ENCODE data around the gene PROCA1.
"Not testable (repeated sequence)": the region's sequence is repeated elsewhere in the genome, so short reads cannot be mapped to it uniquely, and the experiment has no call there.

PROCA1 gene

DNA sequence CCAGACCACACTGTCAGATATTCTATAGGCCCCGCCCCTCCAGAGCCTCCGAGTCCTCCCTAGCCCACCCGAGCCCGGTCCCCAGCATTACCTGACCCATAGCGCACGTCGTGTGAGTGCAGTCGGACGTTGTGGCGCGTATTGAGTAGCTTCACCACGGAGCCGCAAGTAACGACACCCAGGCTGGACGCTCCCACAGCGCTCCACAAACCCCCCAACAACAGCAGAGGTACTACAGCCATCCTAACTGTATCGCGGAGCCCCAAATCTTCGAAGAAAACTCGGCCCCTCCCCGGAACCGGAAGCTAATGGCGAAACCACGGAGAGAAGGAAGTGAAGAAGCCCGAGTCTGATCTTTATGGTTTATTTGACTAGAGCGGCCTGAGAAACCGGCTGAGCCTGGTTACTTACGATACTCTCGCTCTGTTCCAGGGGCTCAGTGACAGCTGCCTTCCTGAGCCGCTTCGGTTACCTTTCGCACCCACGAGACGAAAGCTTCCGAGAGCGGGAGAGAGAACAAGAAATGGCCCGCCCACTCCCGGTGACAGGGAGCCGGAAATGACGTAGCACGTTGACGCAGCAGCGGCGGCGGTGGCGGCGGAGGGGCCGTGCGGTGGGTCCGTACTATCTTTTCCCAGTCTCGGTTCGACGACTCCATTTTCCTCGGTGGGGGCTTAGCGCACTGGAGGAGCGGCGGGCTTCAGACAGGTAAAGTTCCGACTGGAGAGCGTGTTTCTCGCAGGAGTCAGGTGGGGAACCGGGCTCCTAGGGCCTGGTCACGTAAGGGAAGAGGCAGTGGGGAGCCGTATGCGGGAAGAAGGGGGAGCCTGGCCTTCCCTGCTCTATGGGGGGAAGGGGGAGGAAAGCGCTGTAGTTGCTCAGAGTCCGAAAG, 49.8 kb downstream of the PROCA1 start, which contains the start of the genes SDF2 and SUPT6H:
SDF2 (minus strand) TSS at position 272 of the 892 bp plus-strand sequence; CDS start at position 242, 30 bp downstream.
SUPT6H (plus strand) TSS at position 571 of the 892 bp plus-strand sequence. CDS start 11,197 bp downstream, outside the sequence.
- peak; percentile 92 for DNase-seq

DNA sequence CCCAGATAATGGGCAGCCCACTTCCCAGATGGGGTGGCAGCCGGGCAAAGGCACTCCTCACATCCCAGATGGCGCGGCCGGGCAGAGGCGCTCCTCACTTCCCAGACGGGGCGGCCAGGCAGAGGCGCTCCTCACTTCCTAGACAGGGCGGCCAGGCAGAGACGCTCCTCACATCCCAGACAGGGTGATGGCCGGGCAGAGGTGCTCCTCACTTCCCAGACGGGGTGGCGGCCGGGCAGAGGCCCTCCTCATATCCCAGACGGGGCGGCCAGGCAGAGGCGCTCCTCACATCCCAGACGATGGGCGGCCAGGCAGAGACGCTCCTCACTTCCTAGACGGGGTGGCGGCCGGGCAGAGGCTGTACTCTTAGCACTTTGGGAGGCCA, 52.2 kb downstream of the PROCA1 start:
- DNase-seq: not testable (repeated sequence)

- not testable (repeated sequence) for DNase-seq
Observed at GRCh38 chr17:28658766-28659496, 52.8 kb downstream of the PROCA1 start.

DNA sequence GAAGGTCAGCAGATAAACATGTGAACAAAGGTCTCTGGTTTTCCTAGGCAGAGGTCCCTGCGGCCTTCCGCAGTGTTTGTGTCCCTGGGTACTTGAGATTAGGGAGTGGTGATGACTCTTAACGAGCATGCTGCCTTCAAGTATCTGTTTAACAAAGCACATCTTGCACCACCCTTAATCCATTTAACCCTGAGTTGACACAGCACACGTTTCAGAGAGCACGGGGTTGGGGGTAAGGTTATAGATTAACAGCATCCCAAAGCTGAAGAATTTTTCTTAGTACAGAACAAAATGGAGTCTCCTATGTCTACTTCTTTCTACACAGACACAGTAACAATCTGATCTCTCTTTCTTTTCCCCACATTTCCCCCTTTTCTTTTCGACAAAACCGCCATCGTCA, 53.3 kb downstream of the PROCA1 start:
- not testable (repeated sequence) for DNase-seq

DNA sequence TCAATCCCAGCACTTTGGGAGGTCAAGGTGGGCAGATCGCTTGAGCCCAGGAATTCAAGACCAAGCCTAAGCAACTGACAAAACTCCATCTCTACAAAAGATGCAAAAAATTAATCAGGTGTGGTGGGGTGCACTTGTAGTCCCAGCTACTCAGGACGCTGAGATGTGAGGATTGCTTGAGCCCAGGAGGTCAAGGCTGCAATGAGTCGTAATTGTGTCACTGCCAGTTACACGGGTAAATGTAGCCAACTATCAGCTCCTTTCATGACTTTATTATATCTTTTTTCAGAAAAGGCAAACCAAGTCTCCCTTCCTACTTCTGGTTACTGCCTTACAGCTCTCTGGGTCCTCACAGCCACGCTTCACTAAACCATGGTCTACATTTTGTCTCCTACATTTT, 53.9 kb downstream of the PROCA1 start:
- DNase-seq: no peak

DNA sequence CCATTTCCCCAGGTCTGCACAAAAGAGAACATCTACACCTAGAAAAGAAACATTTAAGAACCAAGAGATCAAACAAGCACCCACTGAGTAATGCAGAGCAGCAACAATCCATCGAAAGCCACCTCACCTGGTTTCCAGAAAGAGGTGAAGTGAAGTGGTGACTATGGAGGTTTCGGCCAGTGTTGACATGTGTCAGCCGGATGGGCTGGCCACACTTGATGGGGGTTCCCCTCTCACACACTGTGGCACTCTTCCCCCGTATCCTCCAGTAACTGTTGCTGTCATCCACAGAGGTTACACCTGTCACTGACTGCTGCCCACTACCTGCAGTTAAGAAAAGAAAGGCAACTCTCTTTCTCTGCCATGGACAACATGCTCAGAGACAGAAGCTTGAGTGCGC, 56.5 kb downstream of the PROCA1 start:
- DNase-seq: no peak

All from activated gamma-delta T cell treated with Interleukin-2 at 50 U/mL for 16 hours (primary cell).